SIG-M5 (cell line): ENCODE results near the gene TMEM108.

Experiments
- DNase-seq: peaks from one replicate; lab custom pipeline; 2025; lab: John Stamatoyannopoulos, UW

Gene TMEM108

GRCh38 chr3:133117342-133117741 is 79.2 kb downstream of the TMEM108 start:
- DNase-seq, result no peak

GRCh38 chr3:133119176-133119575 is 81.0 kb downstream of the TMEM108 start:
- no peak for DNase-seq

GRCh38 chr3:133121450-133121849 is 83.3 kb downstream of the TMEM108 start:
- no peak for DNase-seq

- DNase-seq, result no peak
These were observed 85.4 kb downstream of the TMEM108 start for GRCh38 chr3:133123636-133124035.

GRCh38 chr3:133124511-133124910 is 86.3 kb downstream of the TMEM108 start:
- DNase-seq, result no peak

GRCh38 chr3:133125171-133125570 is 87.0 kb downstream of the TMEM108 start:
- DNase-seq, result no peak

- DNase-seq, result no peak
These were observed 87.6 kb downstream of the TMEM108 start for GRCh38 chr3:133125802-133126201.

- DNase-seq, result no peak
These were observed 89.2 kb downstream of the TMEM108 start for GRCh38 chr3:133127381-133127780.

- DNase-seq, result no peak
These were observed 92.0 kb downstream of the TMEM108 start for GRCh38 chr3:133130168-133130567.

- no peak for DNase-seq
These were observed 97.1 kb downstream of the TMEM108 start for GRCh38 chr3:133135306-133135705.

GRCh38 chr3:133136114-133137041 is 98.2 kb downstream of the TMEM108 start:
- DNase-seq, result no peak

GRCh38 chr3:133137042-133137996 is 99.1 kb downstream of the TMEM108 start:
- DNase-seq, result no peak

- DNase-seq, result no peak
These were observed 99.8 kb downstream of the TMEM108 start for GRCh38 chr3:133138017-133138416.

GRCh38 chr3:133152056-133152455 is 113.9 kb downstream of the TMEM108 start:
- no peak for DNase-seq

GRCh38 chr3:133152681-133153220 is 114.6 kb downstream of the TMEM108 start:
- no peak for DNase-seq

GRCh38 chr3:133153382-133153781 is 115.2 kb downstream of the TMEM108 start:
- no peak for DNase-seq

- no peak for DNase-seq
These were observed 119.5 kb downstream of the TMEM108 start for GRCh38 chr3:133157716-133158115.

- DNase-seq, result no peak
These were observed 120.5 kb downstream of the TMEM108 start for GRCh38 chr3:133158686-133159085.

GRCh38 chr3:133159498-133160475 is 121.6 kb downstream of the TMEM108 start:
- DNase-seq, result no peak

- DNase-seq, result no peak
These were observed 123.5 kb downstream of the TMEM108 start for GRCh38 chr3:133161656-133162055.

- no peak for DNase-seq
These were observed 124.1 kb downstream of the TMEM108 start for GRCh38 chr3:133162265-133162664.
